H9 (cell line): ENCODE results near the gene TREML1. TPM values are rescaled to one million over a fixed set of nuclear protein-coding genes. Genes with fewer than 3 reads are reported as not detected.

ENCODE experiments used
- DNase-seq: peaks from one replicate; pipeline ENCODE4 v3.0.0-alpha.2; 2017
- H2AFZ ChIP-seq: one replicate; pipeline ENCODE4 v1.6.1; 2013; ENCODE audit warnings: mild to moderate bottlenecking, low read length, control low read depth, moderate library complexity
- H2AK5ac ChIP-seq: 2 replicates; pipeline ENCODE4 v1.6.1; 2013; ENCODE audit warnings: low read length, control low read depth, mixed read lengths; ENCODE audit not compliant: insufficient read length
- H2BK120ac ChIP-seq: one replicate; pipeline ENCODE4 v1.6.1; 2013; ENCODE audit warnings: low read depth, mild to moderate bottlenecking, low read length, control low read depth, inconsistent platforms; ENCODE audit not compliant: poor library complexity, severe bottlenecking
- H2BK12ac ChIP-seq: 2 replicates; pipeline ENCODE4 v1.6.1; 2013; ENCODE audit warnings: low read length, control low read depth, mixed read lengths, low read depth; ENCODE audit not compliant: insufficient read length
- H2BK15ac ChIP-seq: 2 replicates; pipeline ENCODE4 v1.6.1; 2013; ENCODE audit warnings: low read depth, low read length, control low read depth
- H2BK20ac ChIP-seq: one replicate; pipeline ENCODE4 v1.6.1; 2013; ENCODE audit warnings: low read depth, mild to moderate bottlenecking, low read length, control low read depth, inconsistent platforms; ENCODE audit not compliant: poor library complexity, severe bottlenecking
- H2BK5ac ChIP-seq: 2 replicates; pipeline ENCODE4 v1.6.1; 2013; ENCODE audit warnings: low read length, control low read depth, mixed read lengths; ENCODE audit not compliant: insufficient read length
- H3K14ac ChIP-seq: 2 replicates; pipeline ENCODE4 v1.6.1; 2013; ENCODE audit warnings: low read length, control low read depth; ENCODE audit not compliant: insufficient read depth
- H3K18ac ChIP-seq: 2 replicates; pipeline ENCODE4 v1.6.1; 2013; ENCODE audit warnings: low read depth, mild to moderate bottlenecking, mixed read lengths, low read length, control low read depth; ENCODE audit not compliant: insufficient read length
- H3K23ac ChIP-seq: 2 replicates; pipeline ENCODE4 v1.6.1; 2013; ENCODE audit warnings: low read length, control low read depth, mixed read lengths, low read depth; ENCODE audit not compliant: insufficient read length
- H3K23me2 ChIP-seq: 2 replicates; pipeline ENCODE4 v1.6.1; 2013; ENCODE audit warnings: low read depth, mild to moderate bottlenecking, mixed read lengths, low read length, control low read depth; ENCODE audit not compliant: insufficient read length, poor library complexity, severe bottlenecking
- H3K27ac ChIP-seq: 2 replicates; pipeline ENCODE4 v1.5.1; 2013; ENCODE audit warnings: low read length, control low read depth, mixed read lengths, low read depth; ENCODE audit not compliant: insufficient read length
- H3K27me3 ChIP-seq: 2 replicates; pipeline ENCODE4 v1.6.1; 2013; ENCODE audit warnings: low read length, control low read depth, inconsistent platforms; ENCODE audit not compliant: insufficient read depth
- H3K4ac ChIP-seq: 2 replicates; pipeline ENCODE4 v1.6.1; 2013; ENCODE audit warnings: low read depth, mild to moderate bottlenecking, control low read depth, inconsistent platforms, low read length, moderate library complexity
- H3K4me1 ChIP-seq: 2 replicates; pipeline ENCODE4 v1.6.1; 2013; ENCODE audit warnings: low read length, control low read depth, inconsistent platforms; ENCODE audit not compliant: insufficient read depth
- H3K4me2 ChIP-seq: 2 replicates; pipeline ENCODE4 v1.6.1; 2013; ENCODE audit warnings: low read length, control low read depth, mixed read lengths; ENCODE audit not compliant: insufficient read length, insufficient read depth
- H3K56ac ChIP-seq: 2 replicates; pipeline ENCODE4 v1.6.1; 2013; ENCODE audit warnings: low read depth, mild to moderate bottlenecking, mixed read lengths, low read length, control low read depth; ENCODE audit not compliant: insufficient read length
- H3K79me1 ChIP-seq: 2 replicates; pipeline ENCODE4 v1.6.1; 2013; ENCODE audit warnings: low read depth, mild to moderate bottlenecking, moderate library complexity, low read length, control low read depth, inconsistent platforms; ENCODE audit not compliant: insufficient read depth, poor library complexity, severe bottlenecking
- H3K79me2 ChIP-seq: 2 replicates; pipeline ENCODE4 v1.6.1; 2013; ENCODE audit warnings: low read length, control low read depth, inconsistent platforms; ENCODE audit not compliant: insufficient read depth
- H3K9ac ChIP-seq: 2 replicates; pipeline ENCODE4 v1.6.1; 2013; ENCODE audit warnings: low read length, control low read depth, mixed read lengths; ENCODE audit not compliant: insufficient read length; ENCODE audit errors: extremely low read depth
- H3K9me3 ChIP-seq: one replicate; pipeline ENCODE4 v1.6.1; 2013; ENCODE audit warnings: low read depth, low read length, inconsistent platforms; ENCODE audit not compliant: control insufficient read depth
- H3T11ph ChIP-seq: one replicate; pipeline ENCODE4 v1.6.1; 2013; ENCODE audit warnings: mild to moderate bottlenecking, low read length, control low read depth, inconsistent platforms
- H4K20me1 ChIP-seq: one replicate; pipeline ENCODE4 v1.6.1; 2013; ENCODE audit not compliant: control insufficient read depth, insufficient read length, insufficient read depth
- H4K5ac ChIP-seq: 2 replicates; pipeline ENCODE4 v1.6.1; 2013; ENCODE audit warnings: low read depth, mild to moderate bottlenecking, mixed read lengths, low read length, control low read depth; ENCODE audit not compliant: insufficient read length
- H4K8ac ChIP-seq: replicated peaks from 2 replicates; pipeline ENCODE4 v1.6.1; 2013; ENCODE audit warnings: low read length, control low read depth, mixed read lengths, low read depth; ENCODE audit not compliant: insufficient read length
- H4K91ac ChIP-seq: 2 replicates; pipeline ENCODE4 v1.6.1; 2013; ENCODE audit warnings: low read depth, mild to moderate bottlenecking, moderate library complexity, mixed read lengths, low read length, control low read depth; ENCODE audit not compliant: insufficient read length
- H3K27ac Mint-ChIP-seq, 3 experiments: 2 replicates in 2 of 3; 3 replicates in 1 of 3; pipeline ENCODE4 v1.8.0; 2020 to 2021; ENCODE audit warnings: mixed read lengths in 3 of 3, mild to moderate bottlenecking in 1 of 3, moderate library complexity in 1 of 3
- H3K27me3 Mint-ChIP-seq: 2 replicates; pipeline ENCODE4 v1.8.0; 2021; ENCODE audit warnings: low read depth, mild to moderate bottlenecking, moderate library complexity, mixed read lengths
- H3K36me3 Mint-ChIP-seq, 3 experiments: 2 replicates in 2 of 3; 3 replicates in 1 of 3; pipeline ENCODE4 v1.8.0; 2020 to 2021; ENCODE audit warnings: low read depth in 3 of 3, mixed read lengths in 3 of 3; ENCODE audit not compliant: insufficient read depth in 1 of 3
- H3K4me1 Mint-ChIP-seq, 2 experiments: 2 replicates each; pipeline ENCODE4 v1.8.0; 2020; ENCODE audit warnings: mixed read lengths in 2 of 2
- H3K4me3 Mint-ChIP-seq, 2 experiments: 2 replicates in 1 of 2; 3 replicates in 1 of 2; pipeline ENCODE4 v1.8.0; 2020 to 2021; ENCODE audit warnings: mild to moderate bottlenecking in 2 of 2, mixed read lengths in 2 of 2, moderate library complexity in 1 of 2
- H3K9me3 Mint-ChIP-seq, 2 experiments: 2 replicates in 1 of 2; 3 replicates in 1 of 2; pipeline ENCODE4 v1.8.0; 2020; ENCODE audit warnings: mild to moderate bottlenecking in 2 of 2, mixed read lengths in 2 of 2, moderate library complexity in 1 of 2
- CTCF ChIP-seq: fragments of 200-600 bp; sonication (generic); conservative IDR thresholded peaks from 3 replicates; pipeline ENCODE4 v1.8.0; 2021; ENCODE audit warnings: antibody characterized with exemption, mild to moderate bottlenecking
- WGBS: extraction: QIAGEN DNeasy Blood & Tissue Kit; methylation state at CpG from one replicate; pipeline ENCODE4 v1.1.7; 2013; ENCODE audit warnings: missing lambda C conversion rate, low lambda C conversion rate, mixed read lengths; ENCODE audit not compliant: insufficient read length; ENCODE audit errors: extremely low coverage; 5-methylcytosine and 5-hydroxymethylcytosine counted together
- total RNA-seq: library from RNA; stranded (reverse); gene quantifications from 2 replicates; pipeline ENCODE4 v1.2.1, GENCODE V29; 2021

TREML1 gene
- total RNA-seq, 1 experiment from 2014 or later: not detected

DNA sequence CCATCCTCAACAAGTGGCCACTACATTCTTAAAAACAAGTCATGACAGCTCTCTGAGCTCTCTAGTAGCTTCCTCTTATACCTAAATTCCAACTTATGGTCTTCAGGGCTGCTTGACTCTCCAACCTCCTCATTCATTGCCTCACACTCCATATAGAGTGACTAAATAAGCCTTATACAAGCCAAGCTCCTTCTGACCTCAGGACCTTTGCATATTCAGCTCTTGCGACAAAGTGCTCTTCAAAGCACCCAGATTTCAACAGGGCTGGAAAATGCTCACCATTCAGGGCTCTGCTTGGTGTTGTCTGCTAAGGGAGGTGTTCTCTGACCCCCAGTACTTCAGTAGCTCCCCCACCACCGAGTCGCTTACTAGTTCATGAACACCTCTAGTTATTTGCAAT lies 43.1 kb upstream of the TREML1 start:
- Histone ChIP-seq H3K79me2 (no peaks in the 10 kb centered on the region), H3K18ac (no peak overlapping the region), H4K20me1 (no peaks in the 10 kb centered on the region), H4K5ac (no peak overlapping the region), H2BK20ac (no peak overlapping the region), H3K9ac (no peak overlapping the region), H4K91ac (no peak overlapping the region), H4K8ac (no peak overlapping the region), H3K79me1 (no peaks in the 10 kb centered on the region), H3K27ac (no peak overlapping the region), H2AK5ac (no peak overlapping the region), H2BK120ac (no peak overlapping the region), H2BK5ac (no peak overlapping the region), H3K23ac (no peak overlapping the region), H3K56ac (no peak overlapping the region), H3K27me3 (no peaks in the 10 kb centered on the region), H3K14ac (no peak overlapping the region), H3K4ac (no peak overlapping the region), H2BK12ac (no peak overlapping the region), H3T11ph (no peak overlapping the region), H3K23me2 (no peaks in the 10 kb centered on the region), H3K4me1 (peaks cover 2% of the 10 kb centered on the region; the same call in 1 of the 2 replicates), H2BK15ac (no peak overlapping the region), H2AFZ (no peak overlapping the region), H3K9me3 (no peaks in the 10 kb centered on the region), H3K4me2 (no peak overlapping the region)
- no peak overlapping the region for H3K27ac Mint-ChIP-seq
- H3K27me3 Mint-ChIP-seq: peaks cover 20% of the 10 kb centered on the region
- WGBS: no CpG with 5 or more reads among the region's 3 CpGs
- H3K4me1 Mint-ChIP-seq: peaks cover 14 to 18% of the 10 kb centered on the region in 2 experiments
- H3K4me3 Mint-ChIP-seq: no peak overlapping the region
- H3K9me3 Mint-ChIP-seq: no peaks in the 10 kb centered on the region
- TF ChIP-seq CTCF: no peak
- H3K36me3 Mint-ChIP-seq: no peaks in the 10 kb centered on the region
- no peak for DNase-seq
